Suprapubic skin (tissue), 3 donors: ENCODE measurements around the gene SIK3.

Experiments
- CTCF ChIP-seq, 2 donors: fragments of 200-600 bp in 1 of 2; fragments of 450-650 bp in 1 of 2; sonication (generic) in 1 of 2; IDR thresholded peaks; one replicate each; pipeline ENCODE4 v1.5.1; 2016 to 2019; ENCODE audit warnings: antibody characterized with exemption in 2 of 2, mild to moderate bottlenecking in 1 of 2, moderate library complexity in 1 of 2
- EP300 ChIP-seq: sonication (generic); formaldehyde crosslinking; IDR thresholded peaks from one replicate; pipeline ENCODE4 v1.6.1; 2017; ENCODE audit warnings: antibody characterized with exemption
- POLR2A ChIP-seq, 2 donors: fragments of 450-650 bp; IDR thresholded peaks; one replicate each; pipeline ENCODE4 v1.6.1; 2017; ENCODE audit warnings: antibody characterized with exemption in 2 of 2, mild to moderate bottlenecking in 2 of 2, moderate library complexity in 2 of 2

DNA sequence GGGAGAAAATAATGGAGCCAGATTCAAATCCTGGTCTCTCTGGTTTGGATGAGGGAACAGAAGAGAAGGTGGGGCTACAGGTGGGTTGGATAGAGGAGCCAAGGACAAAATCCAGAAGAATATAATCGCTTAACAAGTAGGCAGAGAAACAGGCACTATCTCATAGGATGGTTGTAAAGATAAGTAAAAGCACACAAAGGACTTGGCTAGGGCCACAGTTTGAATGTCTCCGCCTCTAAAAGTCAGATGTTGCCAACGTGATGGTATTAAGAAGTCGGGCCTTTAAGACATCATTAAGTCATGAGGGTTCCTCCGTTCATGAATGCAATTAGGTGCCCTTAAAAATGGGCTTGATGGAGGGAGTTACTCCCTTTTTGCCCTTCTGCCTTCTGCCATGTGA lies 42.8 kb downstream of the SIK3 start:
- TF ChIP-seq CTCF (IDR thresholded peaks at IDR 0.05) (no peak), EP300 (no peak), POLR2A (IDR thresholded peaks at IDR 0.05) (no peak)
